Karpas-422 (cell line): Measurements from ENCODE around the gene USP40. TPM values are rescaled to one million over a fixed set of nuclear protein-coding genes. Genes with fewer than 3 reads are reported as not detected.

Experiments
- DNase-seq: peaks from one replicate; pipeline ENCODE4 v3.0.0-alpha.2; 2015
- H2AFZ ChIP-seq: fragments of 200-600 bp; sonication (generic); 2 replicates; pipeline ENCODE4 v1.6.1; 2014; ENCODE audit warnings: antibody characterized with exemption, low read length, mixed read lengths
- H3K27ac ChIP-seq: fragments of 200-600 bp; sonication (generic); 2 replicates; pipeline ENCODE4 v1.5.1; 2014; ENCODE audit warnings: mild to moderate bottlenecking, low read length, moderate library complexity
- H3K27me3 ChIP-seq: fragments of 200-600 bp; sonication (generic); 2 replicates; pipeline ENCODE4 v1.6.1; 2014; ENCODE audit warnings: low read length, mixed read lengths
- H3K36me3 ChIP-seq: fragments of 200-600 bp; sonication (generic); 2 replicates; pipeline ENCODE4 v1.6.1; 2014; ENCODE audit warnings: low read length, mixed read lengths; ENCODE audit not compliant: insufficient read depth
- H3K4me1 ChIP-seq: fragments of 200-600 bp; sonication (generic); 2 replicates; pipeline ENCODE4 v1.6.1; 2014; ENCODE audit warnings: mild to moderate bottlenecking, low read length, mixed read lengths
- H3K4me2 ChIP-seq: fragments of 200-600 bp; sonication (generic); 2 replicates; pipeline ENCODE4 v1.6.1; 2014; ENCODE audit warnings: low read length, low read depth, mild to moderate bottlenecking; ENCODE audit not compliant: poor library complexity, severe bottlenecking
- H3K4me3 ChIP-seq: fragments of 200-600 bp; sonication (generic); 2 replicates; pipeline ENCODE4 v1.5.1; 2014; ENCODE audit warnings: mild to moderate bottlenecking, antibody characterized with exemption, low read length, mixed read lengths
- H3K79me2 ChIP-seq: fragments of 200-600 bp; sonication (generic); 2 replicates; pipeline ENCODE4 v1.6.1; 2014; ENCODE audit warnings: mild to moderate bottlenecking, low read length, mixed read lengths
- H3K9ac ChIP-seq: fragments of 200-600 bp; sonication (generic); 2 replicates; pipeline ENCODE4 v1.6.0; 2014; ENCODE audit warnings: low read length
- H3K9me2 ChIP-seq: fragments of 200-600 bp; sonication (generic), shearing (Covaris generic); replicated peaks from 2 replicates; pipeline ENCODE4 v1.6.0; 2014; ENCODE audit warnings: mild to moderate bottlenecking, low read length, moderate library complexity; ENCODE audit not compliant: insufficient read depth
- H3K9me3 ChIP-seq: fragments of 300-700, 200-600 bp; sonication (generic); 2 replicates; pipeline ENCODE4 v1.6.1; 2014; ENCODE audit warnings: low read length, mixed read lengths
- H4K20me1 ChIP-seq: fragments of 200-600 bp; sonication (generic); 2 replicates; pipeline ENCODE4 v1.6.1; 2014; ENCODE audit warnings: mild to moderate bottlenecking, antibody characterized with exemption, low read length, low read depth; ENCODE audit not compliant: insufficient read depth
- total RNA-seq: library from RNA; depleted of rRNA; stranded (reverse); fragments of >200 nt; shearing (Covaris generic); gene quantifications from 2 replicates; pipeline ENCODE4 v1.2.3, GENCODE V29; 2014; ENCODE audit warnings: low replicate concordance

USP40 gene
- total RNA-seq, 1 experiment from 2014 or later = 7.9 TPM

GRCh38 chr2:233441161-233442027 is 125.2 kb downstream of the USP40 start:
- H3K9ac ChIP-seq = no peak overlapping the region
- no peaks in the 10 kb centered on the region for H3K9me2 ChIP-seq
- H3K4me1 ChIP-seq = no peaks in the 10 kb centered on the region
- H3K36me3 ChIP-seq = no peaks in the 10 kb centered on the region
- no peak overlapping the region for H3K4me3 ChIP-seq
- no peak overlapping the region for H3K27ac ChIP-seq
- H3K9me3 ChIP-seq = no peaks in the 10 kb centered on the region
- DNase-seq = no peak
- no peak overlapping the region for H3K4me2 ChIP-seq
- no peaks in the 10 kb centered on the region for H3K27me3 ChIP-seq
- H2AFZ ChIP-seq = no peak overlapping the region
- H3K79me2 ChIP-seq = no peaks in the 10 kb centered on the region
- no peaks in the 10 kb centered on the region for H4K20me1 ChIP-seq

DNA sequence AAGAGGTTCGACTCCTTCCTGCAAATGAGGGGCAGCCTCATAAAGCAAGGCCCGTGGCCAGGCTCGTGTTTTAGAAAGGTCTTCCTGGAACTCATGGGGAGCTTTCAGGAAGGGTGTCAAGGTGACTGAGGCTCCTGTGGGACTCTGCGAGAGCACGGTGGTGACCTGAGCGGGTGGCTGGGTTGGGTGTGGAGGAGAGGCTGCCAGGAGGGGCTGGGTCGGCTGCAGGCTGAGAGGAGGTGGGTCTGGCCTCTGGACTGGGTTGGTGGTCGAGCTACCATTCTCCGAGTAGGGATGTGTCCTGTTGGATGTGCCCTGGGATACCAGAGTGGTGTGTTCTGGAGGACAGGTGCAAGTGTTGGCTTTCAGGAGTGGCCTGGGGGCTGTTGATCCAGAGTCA is 125.9 kb downstream of the USP40 start:
- Histone ChIP-seq H3K27ac (no peak overlapping the region), H3K9ac (no peak overlapping the region), H3K4me1 (no peaks in the 10 kb centered on the region), H4K20me1 (no peaks in the 10 kb centered on the region), H3K4me3 (no peak overlapping the region), H3K9me3 (no peaks in the 10 kb centered on the region), H3K9me2 (no peaks in the 10 kb centered on the region), H3K79me2 (no peaks in the 10 kb centered on the region), H3K4me2 (no peak overlapping the region), H3K27me3 (no peaks in the 10 kb centered on the region), H3K36me3 (no peaks in the 10 kb centered on the region), H2AFZ (no peak overlapping the region)
- DNase-seq = no peak

DNA sequence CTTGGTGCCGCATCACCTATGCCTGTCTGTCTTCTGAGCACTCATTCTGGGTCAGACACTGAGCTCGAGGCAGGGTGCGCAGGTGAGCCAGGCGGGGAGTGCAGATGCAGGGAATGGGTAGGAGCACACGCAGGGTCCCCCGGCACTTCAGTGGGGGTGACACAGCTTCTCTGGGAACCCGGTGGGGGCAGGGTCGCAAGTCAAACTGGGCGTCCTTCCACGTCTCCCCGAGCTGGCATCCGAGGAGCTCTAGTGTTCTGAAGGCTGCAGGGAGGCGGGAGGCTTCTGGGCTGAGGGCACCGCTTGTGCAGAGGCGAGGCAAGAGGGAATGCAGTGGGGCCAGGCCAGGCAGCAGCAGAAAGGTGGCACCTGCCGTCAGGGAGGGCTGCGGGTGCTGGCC is 126.3 kb downstream of the USP40 start:
- H3K36me3 ChIP-seq = no peaks in the 10 kb centered on the region
- H3K9ac ChIP-seq = no peak overlapping the region

GRCh38 chr2:233439191-233439590 is 127.4 kb downstream of the USP40 start:
- H4K20me1 ChIP-seq = no peaks in the 10 kb centered on the region
- no peaks in the 10 kb centered on the region for H3K9me3 ChIP-seq
- DNase-seq = no peak

More for the DNA sequence above, 126.3 kb downstream of the USP40 start:
- no peaks in the 10 kb centered on the region for H4K20me1 ChIP-seq
- H2AFZ ChIP-seq = no peak overlapping the region
- H3K4me1 ChIP-seq = no peaks in the 10 kb centered on the region
- no peaks in the 10 kb centered on the region for H3K9me2 ChIP-seq
- no peak overlapping the region for H3K27ac ChIP-seq
- H3K27me3 ChIP-seq = no peaks in the 10 kb centered on the region
- no peak for DNase-seq
- no peaks in the 10 kb centered on the region for H3K9me3 ChIP-seq
- H3K4me3 ChIP-seq = no peak overlapping the region
- H3K79me2 ChIP-seq = no peaks in the 10 kb centered on the region
- no peak overlapping the region for H3K4me2 ChIP-seq

DNA sequence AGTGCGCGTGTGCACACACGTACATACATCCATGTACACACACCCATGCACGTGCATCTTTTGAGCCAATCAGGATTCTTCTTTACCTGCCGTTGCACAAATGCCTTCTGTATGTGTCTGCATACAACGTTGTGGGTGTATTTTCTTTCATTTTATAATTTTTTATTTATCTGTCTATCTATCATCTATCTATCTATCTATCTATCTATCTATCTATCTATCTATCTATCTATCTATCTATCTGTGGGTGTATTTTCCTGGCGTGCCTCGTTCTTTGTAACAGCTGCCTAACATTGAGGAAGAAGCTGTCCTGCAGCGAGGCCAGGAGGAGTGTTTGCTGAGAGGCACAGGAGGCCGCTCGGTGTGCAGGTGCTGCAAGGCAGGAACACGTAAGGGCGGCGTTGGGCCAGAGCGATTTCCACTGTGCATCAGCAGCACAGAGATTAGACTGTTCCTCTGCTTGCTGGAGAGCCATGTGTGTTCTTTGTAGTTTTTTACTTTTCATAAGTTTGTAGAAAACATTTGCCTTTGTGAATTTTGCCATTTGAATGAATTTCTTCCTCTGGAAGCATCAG is 127.9 kb downstream of the USP40 start:
- Histone ChIP-seq H2AFZ (no peak overlapping the region), H3K27me3 (no peaks in the 10 kb centered on the region), H3K36me3 (no peaks in the 10 kb centered on the region), H3K4me1 (no peaks in the 10 kb centered on the region), H3K27ac (no peak overlapping the region), H3K79me2 (no peaks in the 10 kb centered on the region), H3K4me2 (no peak overlapping the region), H3K9ac (no peak overlapping the region), H4K20me1 (no peaks in the 10 kb centered on the region), H3K9me2 (no peaks in the 10 kb centered on the region), H3K4me3 (no peak overlapping the region), H3K9me3 (no peaks in the 10 kb centered on the region)
- no peak for DNase-seq

More at GRCh38 chr2:233439191-233439590, 127.4 kb downstream of the USP40 start:
- Histone ChIP-seq H3K9me2 (no peaks in the 10 kb centered on the region), H3K36me3 (no peaks in the 10 kb centered on the region), H3K9ac (no peak overlapping the region), H3K79me2 (no peaks in the 10 kb centered on the region), H3K4me2 (no peak overlapping the region), H3K4me3 (no peak overlapping the region), H3K27me3 (no peaks in the 10 kb centered on the region), H2AFZ (no peak overlapping the region), H3K4me1 (no peaks in the 10 kb centered on the region), H3K27ac (no peak overlapping the region)

DNA sequence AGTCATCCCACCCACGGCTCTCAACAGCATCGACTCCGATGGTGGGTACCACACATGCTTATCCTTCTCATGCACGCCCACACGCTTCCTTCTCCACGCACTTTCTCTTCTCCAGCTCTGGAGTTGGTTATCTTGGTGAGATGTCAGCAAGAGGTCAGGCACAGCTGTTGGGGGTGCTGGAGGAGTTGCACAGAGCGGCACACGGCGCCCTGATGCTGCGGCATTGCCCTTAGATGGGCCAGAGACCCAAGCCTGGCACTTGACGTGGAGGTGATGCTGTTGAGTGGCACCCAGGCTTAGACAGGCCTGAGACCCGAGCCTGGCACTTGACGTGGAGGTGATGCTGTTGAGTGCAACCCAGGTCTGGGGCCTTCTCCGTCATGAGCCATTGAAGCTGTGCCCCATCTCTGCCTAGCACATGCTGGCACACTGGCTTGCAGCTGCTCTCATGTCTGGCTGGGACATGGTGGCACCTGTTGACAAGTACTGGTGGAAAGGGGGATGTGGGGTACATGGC is 129.1 kb downstream of the USP40 start:
- H3K4me1 ChIP-seq = no peaks in the 10 kb centered on the region
- no peak for DNase-seq
- no peak overlapping the region for H3K4me3 ChIP-seq
- H3K4me2 ChIP-seq = no peak overlapping the region
- no peaks in the 10 kb centered on the region for H3K9me2 ChIP-seq
- H3K27ac ChIP-seq = no peak overlapping the region
- H3K27me3 ChIP-seq = no peaks in the 10 kb centered on the region
- H3K36me3 ChIP-seq = no peaks in the 10 kb centered on the region
- H3K9ac ChIP-seq = no peak overlapping the region
- H3K9me3 ChIP-seq = no peaks in the 10 kb centered on the region
- no peaks in the 10 kb centered on the region for H3K79me2 ChIP-seq
- no peak overlapping the region for H2AFZ ChIP-seq
- no peaks in the 10 kb centered on the region for H4K20me1 ChIP-seq

GRCh38 chr2:233436691-233437438 is 129.7 kb downstream of the USP40 start:
- Histone ChIP-seq H3K9ac (no peak overlapping the region), H3K27me3 (no peaks in the 10 kb centered on the region), H3K9me2 (no peaks in the 10 kb centered on the region), H3K79me2 (no peaks in the 10 kb centered on the region), H3K4me3 (no peak overlapping the region), H3K27ac (no peak overlapping the region), H3K36me3 (no peaks in the 10 kb centered on the region), H4K20me1 (no peaks in the 10 kb centered on the region), H2AFZ (no peak overlapping the region), H3K9me3 (no peaks in the 10 kb centered on the region), H3K4me1 (no peaks in the 10 kb centered on the region), H3K4me2 (no peak overlapping the region)
- DNase-seq = no peak

GRCh38 chr2:233436191-233436581 is 130.4 kb downstream of the USP40 start:
- H3K79me2 ChIP-seq = no peaks in the 10 kb centered on the region
- no peaks in the 10 kb centered on the region for H4K20me1 ChIP-seq
- H3K27me3 ChIP-seq = no peaks in the 10 kb centered on the region
- no peak overlapping the region for H3K4me2 ChIP-seq
- no peak for DNase-seq
- no peak overlapping the region for H3K9ac ChIP-seq
- H3K4me1 ChIP-seq = no peaks in the 10 kb centered on the region
- no peak overlapping the region for H3K4me3 ChIP-seq
- H3K9me3 ChIP-seq = no peaks in the 10 kb centered on the region
- H3K9me2 ChIP-seq = no peaks in the 10 kb centered on the region
- H3K36me3 ChIP-seq = no peaks in the 10 kb centered on the region
- no peak overlapping the region for H2AFZ ChIP-seq
- no peak overlapping the region for H3K27ac ChIP-seq
